ENCODE data around the gene P2RY4.
"Not testable (repeated sequence)": the region's sequence is repeated elsewhere in the genome, so short reads cannot be mapped to it uniquely, and the experiment has no call there.

P2RY4 gene

GRCh38 chrX:70260104-70260503 lies at the start of gene P2RY4:
P2RY4 (minus strand) TSS chrX:70260204; CDS start chrX:70259624, 580 bp downstream.
- DNase-seq: no peak

- no peak for DNase-seq
These were observed 41.7 kb upstream of the P2RY4 start for GRCh38 chrX:70301716-70302115.

- no peak for DNase-seq
These were observed 33.6 kb upstream of the P2RY4 start for GRCh38 chrX:70293621-70294020.

GRCh38 chrX:70292788-70293187 lies 32.8 kb upstream of the P2RY4 start:
- DNase-seq: no peak

- DNase-seq: peak; percentile 11 to 53 (median 24)
These were observed 30.1 kb upstream of the P2RY4 start, which contains the start of the genes KIF4A and PDZD11 for GRCh38 chrX:70289793-70290770. KIF4A (plus strand) TSS chrX:70290104; CDS start chrX:70290459, 355 bp downstream. PDZD11 (minus strand) TSS chrX:70289927; CDS start chrX:70289341, 586 bp downstream.

- no peak for DNase-seq
These were observed 29.3 kb upstream of the P2RY4 start for GRCh38 chrX:70289168-70289792.

- no peak for DNase-seq
These were observed 21.9 kb upstream of the P2RY4 start, which contains the start of gene RAB41 for GRCh38 chrX:70281951-70282350. RAB41 (plus strand) TSS chrX:70282172; CDS start chrX:70282218, 46 bp downstream.

- DNase-seq: no peak
These were observed 20.6 kb upstream of the P2RY4 start for GRCh38 chrX:70280573-70280972.

- DNase-seq: no peak
These were observed 19.1 kb upstream of the P2RY4 start for GRCh38 chrX:70279081-70279480.

- DNase-seq: not testable (repeated sequence)
These were observed 14.0 kb upstream of the P2RY4 start for GRCh38 chrX:70274029-70274428.

- DNase-seq: no peak
These were observed 8.0 kb upstream of the P2RY4 start, which contains the start of gene ARR3 for GRCh38 chrX:70268034-70268433. ARR3 (plus strand) TSS chrX:70268334; CDS start chrX:70269386, 1,052 bp downstream.

- DNase-seq: no peak
These were observed 4.8 kb upstream of the P2RY4 start for GRCh38 chrX:70264784-70265183.

GRCh38 chrX:70262952-70263567 lies 3.1 kb upstream of the P2RY4 start:
- DNase-seq: peak in 1 of 4 experiments; percentile 2

GRCh38 chrX:70257423-70258288 lies 2.3 kb downstream of the P2RY4 start:
- no peak for DNase-seq

GRCh38 chrX:70255452-70255851 lies 4.6 kb downstream of the P2RY4 start:
- no peak for DNase-seq

- no peak for DNase-seq
These were observed 5.1 kb downstream of the P2RY4 start for GRCh38 chrX:70254909-70255308.

GRCh38 chrX:70254063-70254400 lies 6.0 kb downstream of the P2RY4 start:
- DNase-seq: no peak

GRCh38 chrX:70253377-70254062 lies 6.5 kb downstream of the P2RY4 start:
- no peak for DNase-seq

- DNase-seq: no peak
These were observed 7.5 kb downstream of the P2RY4 start for GRCh38 chrX:70252491-70252890.

- DNase-seq: no peak
These were observed 12.8 kb downstream of the P2RY4 start for GRCh38 chrX:70247252-70247651.

- DNase-seq: no peak
These were observed 15.1 kb downstream of the P2RY4 start for GRCh38 chrX:70244881-70245280.

- not testable (repeated sequence) for DNase-seq
These were observed 16.4 kb downstream of the P2RY4 start for GRCh38 chrX:70243601-70244000.
